ENCODE measurements around the gene ARL3.

ARL3 gene

GRCh38 chr10:102644066-102644645 is 70.0 kb downstream of the ARL3 start, which contains the start of gene TRIM8:
TRIM8 (plus strand) TSS chr10:102644479; CDS start chr10:102644618, 139 bp downstream.
- H3K27ac ChIP-seq, result peak within 1 kb of the TSS; percentile 97
- TF ChIP-seq, protein P1, sequence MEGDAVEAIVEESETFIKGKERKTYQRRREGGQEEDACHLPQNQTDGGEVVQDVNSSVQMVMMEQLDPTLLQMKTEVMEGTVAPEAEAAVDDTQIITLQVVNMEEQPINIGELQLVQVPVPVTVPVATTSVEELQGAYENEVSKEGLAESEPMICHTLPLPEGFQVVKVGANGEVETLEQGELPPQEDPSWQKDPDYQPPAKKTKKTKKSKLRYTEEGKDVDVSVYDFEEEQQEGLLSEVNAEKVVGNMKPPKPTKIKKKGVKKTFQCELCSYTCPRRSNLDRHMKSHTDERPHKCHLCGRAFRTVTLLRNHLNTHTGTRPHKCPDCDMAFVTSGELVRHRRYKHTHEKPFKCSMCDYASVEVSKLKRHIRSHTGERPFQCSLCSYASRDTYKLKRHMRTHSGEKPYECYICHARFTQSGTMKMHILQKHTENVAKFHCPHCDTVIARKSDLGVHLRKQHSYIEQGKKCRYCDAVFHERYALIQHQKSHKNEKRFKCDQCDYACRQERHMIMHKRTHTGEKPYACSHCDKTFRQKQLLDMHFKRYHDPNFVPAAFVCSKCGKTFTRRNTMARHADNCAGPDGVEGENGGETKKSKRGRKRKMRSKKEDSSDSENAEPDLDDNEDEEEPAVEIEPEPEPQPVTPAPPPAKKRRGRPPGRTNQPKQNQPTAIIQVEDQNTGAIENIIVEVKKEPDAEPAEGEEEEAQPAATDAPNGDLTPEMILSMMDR (conservative IDR thresholded peaks at IDR 0.05), result no peak
- TF ChIP-seq ZFX (IDR thresholded peaks at IDR 0.05), result no peak; the same call in 1 of the 2 replicates

- TF ChIP-seq ZFX (IDR thresholded peaks at IDR 0.05), result no peak
- TF ChIP-seq, protein P1 (conservative IDR thresholded peaks at IDR 0.05), result no peak
- peak overlapping the region; percentile 97 for H3K27ac ChIP-seq
Measured at GRCh38 chr10:102643336-102644065, 70.7 kb downstream of the ARL3 start.

- H3K27ac ChIP-seq, result peak overlapping the region; percentile 97
- no peak for TF ChIP-seq ZFX (IDR thresholded peaks at IDR 0.05)
- TF ChIP-seq, protein P1 (conservative IDR thresholded peaks at IDR 0.05), result no peak
Measured at GRCh38 chr10:102642736-102643335, 71.4 kb downstream of the ARL3 start.

DNA sequence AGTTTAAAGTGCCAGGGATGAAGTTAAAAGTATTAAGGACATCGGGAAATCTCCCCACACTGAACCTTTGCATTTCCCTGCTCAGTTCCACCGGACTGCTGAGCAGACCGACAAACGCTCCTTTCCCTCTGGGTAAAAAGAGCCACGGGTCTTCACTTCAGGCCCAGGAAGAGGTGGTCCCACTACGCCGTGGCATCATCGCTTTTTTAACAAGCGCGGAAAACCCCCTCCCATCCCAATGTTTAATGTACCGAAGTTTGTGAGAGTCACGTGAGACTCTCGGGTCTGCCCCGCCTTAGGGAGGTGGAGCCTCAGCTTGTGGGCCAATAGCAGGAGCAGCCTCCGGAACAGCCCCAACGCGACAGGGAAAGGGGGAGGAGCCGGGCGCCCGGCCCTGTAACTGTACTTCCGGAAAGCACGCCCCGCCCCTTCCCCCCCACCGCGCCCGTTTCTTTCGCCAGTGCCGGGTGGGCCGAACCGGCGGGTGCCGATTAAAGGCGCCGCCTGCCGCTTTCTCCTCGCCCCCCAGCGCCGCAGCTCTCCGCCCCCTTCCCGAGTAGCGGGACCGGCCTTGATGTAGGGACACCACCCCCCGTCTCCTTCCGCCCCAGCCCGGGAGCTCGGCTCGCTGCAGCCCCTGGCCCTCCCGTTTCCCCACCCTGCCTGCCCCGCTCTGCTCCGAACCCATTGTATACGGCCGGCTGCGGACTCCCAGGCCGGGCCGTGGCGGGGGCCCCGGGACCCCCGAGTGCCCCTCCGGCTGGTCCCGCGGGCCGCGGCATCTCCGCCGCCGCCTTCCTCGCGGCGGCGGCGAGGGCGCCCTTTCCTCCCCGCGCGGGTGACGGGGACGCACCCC is 72.1 kb downstream of the ARL3 start:
- no peak for TF ChIP-seq ZFX (IDR thresholded peaks at IDR 0.05)
- TF ChIP-seq, protein P1 (conservative IDR thresholded peaks at IDR 0.05), result no peak
- peak overlapping the region; percentile 97 for H3K27ac ChIP-seq

DNA sequence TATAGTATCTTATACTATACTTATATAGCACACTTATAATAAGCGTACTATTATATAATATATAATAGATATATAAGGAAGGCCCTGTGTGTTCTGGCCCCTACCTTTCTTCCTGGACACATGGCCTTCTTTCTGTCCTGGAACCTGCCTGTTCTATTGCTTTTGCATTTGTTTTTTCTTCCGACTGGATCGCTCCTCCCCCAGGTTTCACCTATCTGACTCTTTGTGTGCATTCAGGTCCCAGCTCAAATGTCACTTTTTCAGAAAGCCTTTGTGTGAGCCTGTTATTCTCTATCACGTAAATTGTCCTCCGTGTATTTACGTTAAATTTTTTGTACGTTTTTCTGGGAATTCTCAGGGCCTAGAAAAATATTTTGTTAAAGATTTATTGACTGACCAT is 72.8 kb downstream of the ARL3 start:
- H3K27ac ChIP-seq, result peak overlapping the region; percentile 97
- no peak for TF ChIP-seq ZFX (IDR thresholded peaks at IDR 0.05)
- TF ChIP-seq, protein P1 (conservative IDR thresholded peaks at IDR 0.05), result no peak

DNA sequence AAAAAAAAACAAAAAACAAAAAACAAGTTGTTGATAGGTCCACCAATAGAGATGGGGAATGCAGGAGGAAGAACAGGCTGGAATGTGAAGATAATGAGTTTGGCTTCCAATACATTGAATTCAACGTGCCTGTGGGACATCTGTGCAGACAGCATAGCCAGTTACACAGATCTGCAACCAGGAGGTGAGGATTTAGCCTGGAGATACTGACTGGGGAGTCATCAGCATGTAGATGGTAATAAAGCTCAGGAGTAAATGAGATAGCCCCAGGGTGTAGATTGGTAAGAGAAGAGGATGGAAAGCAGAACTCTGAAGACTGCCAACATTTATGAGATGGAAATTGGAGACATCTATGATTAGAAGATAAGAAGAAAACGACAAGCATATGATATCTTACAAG is 74.7 kb downstream of the ARL3 start:
- TF ChIP-seq ZFX (IDR thresholded peaks at IDR 0.05), result no peak
- TF ChIP-seq, protein P1 (conservative IDR thresholded peaks at IDR 0.05), result no peak
- H3K27ac ChIP-seq, result no peak overlapping the region

Measured in C4-2B (cell line).